Amniotic epithelial cell (primary cell): ENCODE results near the gene NR1H3.
"Not testable (repeated sequence)": the region's sequence is repeated elsewhere in the genome, so short reads cannot be mapped to it uniquely, and the experiment has no call there.

Experiments used
- DNase-seq: peaks from one replicate; pipeline ENCODE4 v3.0.0-alpha.2; 2010; ENCODE audit warnings: low read depth

NR1H3 gene

DNA sequence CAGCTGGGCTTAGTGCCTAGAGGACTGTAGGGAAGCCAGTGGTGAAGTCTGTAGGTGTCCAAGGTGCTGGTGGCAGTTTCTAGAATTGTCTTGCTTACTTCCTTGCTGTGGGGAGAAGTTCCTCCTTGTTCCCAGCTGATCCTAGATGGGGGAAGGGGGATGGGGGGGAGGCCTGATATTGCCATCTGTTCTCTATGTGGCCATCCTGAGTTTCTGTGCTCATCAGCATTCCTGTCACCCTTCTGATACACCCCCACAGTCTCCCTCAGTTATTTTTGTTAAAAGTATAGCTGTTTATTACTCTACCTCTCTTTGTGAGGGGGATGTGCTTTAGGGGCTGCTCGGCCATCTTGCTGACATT is 48.7 kb downstream of the NR1H3 start:
- DNase-seq, result no peak

DNA sequence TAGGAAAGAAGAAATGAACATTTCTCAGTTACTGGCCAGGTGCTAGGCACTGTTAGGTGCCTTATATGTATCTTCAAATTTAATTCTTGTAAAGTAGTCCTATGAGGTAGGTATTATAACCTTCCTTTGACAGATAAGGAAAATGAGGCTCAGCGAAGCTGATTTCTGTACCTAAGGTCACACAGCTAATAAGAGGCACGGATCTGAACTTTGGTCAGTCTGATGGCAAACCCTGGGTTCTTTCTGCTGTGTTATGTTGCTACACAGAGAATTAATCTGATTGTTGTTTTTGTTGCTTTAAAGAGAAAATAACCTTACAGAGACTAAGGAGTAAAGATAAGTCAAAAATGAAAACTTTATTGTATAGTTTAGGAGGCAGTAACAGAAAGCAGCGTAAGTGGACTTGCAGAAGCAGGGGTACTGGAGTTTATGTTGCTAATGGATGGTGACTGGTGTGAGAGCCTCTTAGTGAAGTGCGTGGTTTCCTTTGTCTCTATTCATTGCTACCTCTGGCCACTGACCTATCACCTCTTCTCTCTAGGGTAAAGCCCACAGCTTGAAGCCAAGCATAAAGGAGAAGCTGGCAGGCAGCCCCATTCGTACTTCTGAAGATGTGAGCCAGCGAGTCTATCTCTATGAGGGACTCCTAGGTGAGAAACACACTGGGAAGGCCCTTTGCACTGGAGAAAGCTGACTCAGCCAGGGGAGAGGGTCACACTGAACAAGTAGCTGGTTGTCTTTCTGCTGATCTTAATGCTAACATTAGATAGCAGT is 50.4 kb downstream of the NR1H3 start:
- DNase-seq, result no peak

- DNase-seq, result no peak
Observed at GRCh38 chr11:47314992-47315391, 57.2 kb downstream of the NR1H3 start.

- not testable (repeated sequence) for DNase-seq
Observed at GRCh38 chr11:47316501-47316900, 58.7 kb downstream of the NR1H3 start.

- no peak for DNase-seq
Observed at GRCh38 chr11:47317064-47317828, 59.5 kb downstream of the NR1H3 start.

GRCh38 chr11:47318166-47318565 is 60.4 kb downstream of the NR1H3 start:
- DNase-seq, result no peak
